K562 (cell line): ENCODE data around the gene INCENP.

Experiments
- DPF2 ChIP-seq: fragments of 450-650 bp; IDR thresholded peaks from 2 replicates; pipeline ENCODE4 v1.6.1; 2016
- FOXK1 ChIP-seq: sonication (generic); formaldehyde crosslinking; IDR thresholded peaks from 2 replicates; pipeline ENCODE4 v1.8.0; 2022; ENCODE audit warnings: missing genetic modification reagents, mild to moderate bottlenecking, borderline replicate concordance
- MEF2A ChIP-seq: IDR thresholded peaks from 2 replicates; pipeline ENCODE4 v1.6.1; 2011; ENCODE audit warnings: low read depth, mild to moderate bottlenecking, low read length, moderate library complexity; ENCODE audit not compliant: control insufficient read depth
- MYC ChIP-seq, 2 experiments: fragments of 250-450 bp in 1 of 2; sonication (Bioruptor Pico) in 1 of 2; IDR thresholded peaks; 2 replicates each; pipeline versions ENCODE4 v1.5.1 to v1.6.1; 2012 to 2021; ENCODE audit warnings: low read depth in 2 of 2, borderline replicate concordance in 1 of 2, improper control_type of control experiment in 1 of 2, low read length in 1 of 2, mild to moderate bottlenecking in 1 of 2, moderate library complexity in 1 of 2
- TAF1 ChIP-seq: IDR thresholded peaks from 2 replicates; pipeline ENCODE4 v1.6.1; 2011; ENCODE audit warnings: mild to moderate bottlenecking, low read length, moderate library complexity; ENCODE audit not compliant: insufficient read depth, control insufficient read depth, severe bottlenecking; ENCODE audit errors: extremely low read depth
- USF2 ChIP-seq: sonication (generic); formaldehyde crosslinking; IDR thresholded peaks from 2 replicates; pipeline ENCODE4 v1.5.0; 2020; ENCODE audit warnings: missing genetic modification reagents
- ZNF274 ChIP-seq: IDR thresholded peaks from 2 replicates; pipeline ENCODE4 v1.6.1; 2011; ENCODE audit warnings: low read depth, mild to moderate bottlenecking, low read length, moderate library complexity, borderline replicate concordance

- no peak for TF ChIP-seq FOXK1 (CRISPR knock-in tag)
- TF ChIP-seq ZNF274, result no peak
- TF ChIP-seq TAF1, result no peak
- no peak for TF ChIP-seq USF2 (CRISPR knock-in tag)
- TF ChIP-seq MEF2A, result no peak
- TF ChIP-seq DPF2, result no peak
- no peak for TF ChIP-seq MYC (IDR thresholded peaks at IDR 0.05; ENCODE audit: low read depth, low read length)
- no peak for TF ChIP-seq MYC (CRISPR knock-in tag; IDR thresholded peaks at IDR 0.05; ENCODE audit: borderline replicate concordance, low read depth)
Observed at GRCh38 chr11:62132191-62132590, 8.4 kb downstream of the INCENP start.
